PC-9 (cell line): ENCODE results near the gene CPS1.

Experiments used
- CTCF ChIP-seq: fragments of 200-600 bp; sonication (generic); conservative IDR thresholded peaks from 2 replicates; pipeline ENCODE4 v1.6.1; 2017; ENCODE audit warnings: mixed run types, antibody characterized with exemption, mild to moderate bottlenecking, moderate library complexity
- EZH2 ChIP-seq: fragments of 200-600 bp; sonication (generic); IDR thresholded peaks from 2 replicates; pipeline ENCODE4 v1.8.0; 2017; ENCODE audit warnings: antibody characterized with exemption, low read depth

- TF ChIP-seq CTCF (no peak), EZH2 (no peak)
These were observed 48.3 kb downstream of the CPS1 start for GRCh38 chr2:210604666-210605065.
